ENCODE data around the gene PFN3. TPM values are rescaled to one million over a fixed set of nuclear protein-coding genes. Genes with fewer than 3 reads are reported as not detected.

The PFN3 gene
- total and polyA plus RNA-seq, 2 of the 13 experiments (the other 11 are each of a cell fraction or from before 2014, with no cell fraction given): not detected

DNA sequence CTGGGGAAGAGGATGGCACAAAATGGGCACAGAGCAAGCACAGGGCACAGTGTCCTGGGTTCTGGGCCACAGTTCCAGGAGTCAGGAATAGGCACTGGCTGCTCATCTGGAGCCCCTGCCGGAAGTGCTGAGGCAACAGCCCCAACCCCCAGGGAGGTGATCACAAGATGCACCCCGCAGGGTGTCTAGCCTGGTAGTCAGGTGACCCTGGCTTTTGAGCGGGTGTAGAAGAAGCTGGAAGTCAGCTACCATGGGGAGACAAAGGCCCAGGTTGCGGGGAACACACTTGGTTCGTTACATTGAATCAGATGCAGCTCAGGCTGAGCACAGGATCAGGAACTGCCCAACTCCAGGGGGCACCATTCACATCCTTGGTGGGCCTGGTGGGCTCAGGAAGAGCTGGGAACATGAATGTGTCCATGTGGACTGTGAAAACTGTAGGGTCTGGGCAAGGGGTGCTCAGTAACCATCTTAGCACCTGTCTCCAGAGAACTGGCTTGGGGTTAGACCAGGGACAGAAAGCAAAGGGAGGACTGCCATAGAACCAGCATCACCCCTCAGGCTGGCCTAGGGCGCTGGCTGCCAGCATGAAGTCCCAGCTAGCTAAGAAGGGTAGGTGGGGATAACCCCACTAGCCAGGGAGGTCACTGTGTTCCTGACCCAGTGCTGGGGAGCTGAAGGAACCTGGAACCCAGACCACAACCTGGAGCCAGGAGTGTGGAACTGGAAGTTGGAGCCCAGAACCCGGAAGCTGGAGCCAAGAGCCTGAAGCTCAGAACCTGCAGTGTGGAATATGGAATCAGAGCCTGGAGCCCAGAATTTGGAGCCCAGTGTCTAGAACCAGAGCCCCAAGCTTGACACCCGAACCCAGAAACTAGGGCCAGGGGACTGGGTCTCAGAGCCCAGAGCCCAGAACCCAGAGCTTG lies 22.3 kb downstream of the PFN3 start (continued):
- TF ChIP-seq, protein P1, sequence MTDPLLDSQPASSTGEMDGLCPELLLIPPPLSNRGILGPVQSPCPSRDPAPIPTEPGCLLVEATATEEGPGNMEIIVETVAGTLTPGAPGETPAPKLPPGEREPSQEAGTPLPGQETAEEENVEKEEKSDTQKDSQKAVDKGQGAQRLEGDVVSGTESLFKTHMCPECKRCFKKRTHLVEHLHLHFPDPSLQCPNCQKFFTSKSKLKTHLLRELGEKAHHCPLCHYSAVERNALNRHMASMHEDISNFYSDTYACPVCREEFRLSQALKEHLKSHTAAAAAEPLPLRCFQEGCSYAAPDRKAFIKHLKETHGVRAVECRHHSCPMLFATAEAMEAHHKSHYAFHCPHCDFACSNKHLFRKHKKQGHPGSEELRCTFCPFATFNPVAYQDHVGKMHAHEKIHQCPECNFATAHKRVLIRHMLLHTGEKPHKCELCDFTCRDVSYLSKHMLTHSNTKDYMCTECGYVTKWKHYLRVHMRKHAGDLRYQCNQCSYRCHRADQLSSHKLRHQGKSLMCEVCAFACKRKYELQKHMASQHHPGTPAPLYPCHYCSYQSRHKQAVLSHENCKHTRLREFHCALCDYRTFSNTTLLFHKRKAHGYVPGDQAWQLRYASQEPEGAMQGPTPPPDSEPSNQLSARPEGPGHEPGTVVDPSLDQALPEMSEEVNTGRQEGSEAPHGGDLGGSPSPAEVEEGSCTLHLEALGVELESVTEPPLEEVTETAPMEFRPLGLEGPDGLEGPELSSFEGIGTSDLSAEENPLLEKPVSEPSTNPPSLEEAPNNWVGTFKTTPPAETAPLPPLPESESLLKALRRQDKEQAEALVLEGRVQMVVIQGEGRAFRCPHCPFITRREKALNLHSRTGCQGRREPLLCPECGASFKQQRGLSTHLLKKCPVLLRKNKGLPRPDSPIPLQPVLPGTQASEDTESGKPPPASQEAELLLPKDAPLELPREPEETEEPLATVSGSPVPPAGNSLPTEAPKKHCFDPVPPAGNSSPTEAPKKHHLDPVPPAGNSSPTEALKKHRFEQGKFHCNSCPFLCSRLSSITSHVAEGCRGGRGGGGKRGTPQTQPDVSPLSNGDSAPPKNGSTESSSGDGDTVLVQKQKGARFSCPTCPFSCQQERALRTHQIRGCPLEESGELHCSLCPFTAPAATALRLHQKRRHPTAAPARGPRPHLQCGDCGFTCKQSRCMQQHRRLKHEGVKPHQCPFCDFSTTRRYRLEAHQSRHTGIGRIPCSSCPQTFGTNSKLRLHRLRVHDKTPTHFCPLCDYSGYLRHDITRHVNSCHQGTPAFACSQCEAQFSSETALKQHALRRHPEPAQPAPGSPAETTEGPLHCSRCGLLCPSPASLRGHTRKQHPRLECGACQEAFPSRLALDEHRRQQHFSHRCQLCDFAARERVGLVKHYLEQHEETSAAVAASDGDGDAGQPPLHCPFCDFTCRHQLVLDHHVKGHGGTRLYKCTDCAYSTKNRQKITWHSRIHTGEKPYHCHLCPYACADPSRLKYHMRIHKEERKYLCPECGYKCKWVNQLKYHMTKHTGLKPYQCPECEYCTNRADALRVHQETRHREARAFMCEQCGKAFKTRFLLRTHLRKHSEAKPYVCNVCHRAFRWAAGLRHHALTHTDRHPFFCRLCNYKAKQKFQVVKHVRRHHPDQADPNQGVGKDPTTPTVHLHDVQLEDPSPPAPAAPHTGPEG (CRISPR knock-in tag; IDR thresholded peaks at IDR 0.05): no peak
- TF ChIP-seq BRD4 (CRISPR knock-in tag; IDR thresholded peaks at IDR 0.05) (no peak), ZNF883 (CRISPR knock-in tag; IDR thresholded peaks at IDR 0.05; ENCODE audit: not compliant biosample characterization) (no peak), NFE2L1 (CRISPR knock-in tag; IDR thresholded peaks at IDR 0.05; ENCODE audit: borderline replicate concordance) (no peak), ZNF17 (CRISPR knock-in tag; IDR thresholded peaks at IDR 0.05) (no peak), ZNF781 (CRISPR knock-in tag; IDR thresholded peaks at IDR 0.05; ENCODE audit: borderline replicate concordance, not compliant biosample characterization) (no peak), ZSCAN31 (CRISPR knock-in tag; IDR thresholded peaks at IDR 0.05; ENCODE audit: low read depth) (peak; percentile 72), DNMT1 (CRISPR knock-in tag; IDR thresholded peaks at IDR 0.05) (no peak), ZNF589 (CRISPR knock-in tag; conservative IDR thresholded peaks at IDR 0.05) (no peak), ZFP41 (CRISPR knock-in tag; IDR thresholded peaks at IDR 0.05; ENCODE audit: borderline replicate concordance) (no peak), ZNF333 (CRISPR knock-in tag; IDR thresholded peaks at IDR 0.05; ENCODE audit: borderline replicate concordance) (no peak), MTF1 (CRISPR knock-in tag; IDR thresholded peaks at IDR 0.05) (no peak), MTA3 (CRISPR knock-in tag; IDR thresholded peaks at IDR 0.05) (no peak), HOXA3 (CRISPR knock-in tag; IDR thresholded peaks at IDR 0.05) (0 out of 2 replicates have a peak, but pooled peaks have one; percentile 21), ZNF34 (CRISPR knock-in tag; IDR thresholded peaks at IDR 0.05; ENCODE audit: borderline replicate concordance) (no peak)
- TF ChIP-seq, protein P2, sequence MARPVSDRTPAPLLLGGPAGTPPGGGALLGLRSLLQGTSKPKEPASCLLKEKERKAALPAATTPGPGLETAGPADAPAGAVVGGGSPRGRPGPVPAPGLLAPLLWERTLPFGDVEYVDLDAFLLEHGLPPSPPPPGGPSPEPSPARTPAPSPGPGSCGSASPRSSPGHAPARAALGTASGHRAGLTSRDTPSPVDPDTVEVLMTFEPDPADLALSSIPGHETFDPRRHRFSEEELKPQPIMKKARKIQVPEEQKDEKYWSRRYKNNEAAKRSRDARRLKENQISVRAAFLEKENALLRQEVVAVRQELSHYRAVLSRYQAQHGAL (CRISPR knock-in tag; IDR thresholded peaks at IDR 0.05; ENCODE audit: not compliant biosample characterization): no peak

All from HepG2 (cell line).